HCT116 (cell line): ENCODE results near the gene ANKRD49.

Experiments
- CBX3 ChIP-seq: IDR thresholded peaks from 2 replicates; pipeline ENCODE4 v1.6.1; 2012; ENCODE audit warnings: low read depth
- CEBPB ChIP-seq: IDR thresholded peaks from 2 replicates; pipeline ENCODE4 v1.6.1; 2012; ENCODE audit warnings: low read depth
- CTCF ChIP-seq, 3 experiments: fragments of 200-600 bp in 1 of 3; sonication (generic) in 1 of 3; IDR thresholded peaks in 2 of 3; conservative IDR thresholded peaks in 1 of 3; 2 replicates each; pipeline ENCODE4 v1.5.1; 2012 to 2017; ENCODE audit warnings: low read depth in 2 of 3, low read length in 2 of 3, antibody characterized with exemption in 1 of 3, borderline replicate concordance in 1 of 3, control low read depth in 1 of 3, mild to moderate bottlenecking in 1 of 3, mixed read lengths in 1 of 3, mixed run types in 1 of 3, moderate library complexity in 1 of 3; ENCODE audit not compliant: insufficient read depth in 1 of 3
- EZH2phosphoT487 ChIP-seq: fragments of 200-600 bp; IDR thresholded peaks from 2 replicates; pipeline ENCODE4 v1.6.1; 2018; ENCODE audit warnings: antibody characterized with exemption, borderline replicate concordance
- FOSL1 ChIP-seq: IDR thresholded peaks from 2 replicates; pipeline ENCODE4 v1.6.1; 2012; ENCODE audit warnings: low read depth
- MAX ChIP-seq: IDR thresholded peaks from 2 replicates; pipeline ENCODE4 v1.6.1; 2012
- POLR2A ChIP-seq: IDR thresholded peaks from 2 replicates; pipeline ENCODE4 v1.7.0; 2011; ENCODE audit warnings: borderline replicate concordance; ENCODE audit not compliant: insufficient read depth, insufficient read length; ENCODE audit errors: extremely low read depth
- POLR2AphosphoS5 ChIP-seq: IDR thresholded peaks from 2 replicates; pipeline ENCODE4 v1.6.1; 2011; ENCODE audit warnings: mild to moderate bottlenecking, low read depth, low read length, moderate library complexity
- RAD21 ChIP-seq: IDR thresholded peaks from 2 replicates; pipeline ENCODE4 v1.6.1; 2012; ENCODE audit warnings: low read depth, mild to moderate bottlenecking
- SRF ChIP-seq: IDR thresholded peaks from 2 replicates; pipeline ENCODE4 v1.6.1; 2012; ENCODE audit warnings: low read depth
- TCF7L2 ChIP-seq: IDR thresholded peaks from 2 replicates; pipeline ENCODE4 v1.7.0; 2011; ENCODE audit warnings: borderline replicate concordance, inconsistent platforms; ENCODE audit not compliant: insufficient read depth, insufficient read length; ENCODE audit errors: extremely low read depth
- YY1 ChIP-seq: IDR thresholded peaks from 2 replicates; pipeline ENCODE4 v1.6.1; 2011; ENCODE audit warnings: low read length, low read depth, moderate library complexity, mild to moderate bottlenecking; ENCODE audit not compliant: insufficient replicate concordance; ENCODE audit errors: extremely low read depth
- ZFX ChIP-seq: fragments of 450-650 bp; IDR thresholded peaks from 2 replicates; pipeline ENCODE4 v1.6.1; 2017

- no peak for TF ChIP-seq CTCF (IDR thresholded peaks at IDR 0.05 in 2 of 3, conservative IDR thresholded peaks at IDR 0.05 in 1 of 3; ENCODE audit: borderline replicate concordance in 1 of 3, insufficient read depth in 1 of 3, low read depth in 2 of 3, low read length in 2 of 3)
- no peak for TF ChIP-seq POLR2A
- TF ChIP-seq ZFX: no peak
- no peak for TF ChIP-seq EZH2phosphoT487
- no peak for TF ChIP-seq YY1
- no peak for TF ChIP-seq FOSL1
- TF ChIP-seq CEBPB: no peak
- no peak for TF ChIP-seq MAX
- TF ChIP-seq CBX3: no peak
- TF ChIP-seq POLR2AphosphoS5: no peak
- no peak for TF ChIP-seq RAD21
- TF ChIP-seq SRF: no peak
- TF ChIP-seq TCF7L2: no peak
Measured at GRCh38 chr11:94546162-94546470, 52.3 kb downstream of the ANKRD49 start.
